ENCODE measurements around the gene EML5. TPM values are rescaled to one million over a fixed set of nuclear protein-coding genes. Genes with fewer than 3 reads are reported as not detected.
A peak's percentile ranks its signal among the peaks of the same experiment; 100 is the strongest.

Gene EML5
- total and polyA plus RNA-seq, 8 donors: 1.1 to 2.3 (median 1.8) TPM

- TF ChIP-seq CTCF (IDR thresholded peaks at IDR 0.05): no peak
- no peak overlapping the region for H3K4me3 ChIP-seq
- no peaks in the 10 kb centered on the region for H3K9me3 ChIP-seq
- H3K36me3 ChIP-seq: peaks cover 5 to 53% of the 10 kb centered on the region in 2 donors
- H3K27me3 ChIP-seq: no peaks in the 10 kb centered on the region
- intact Hi-C loops (cut with DNase I): no loop called here
- H3K4me1 ChIP-seq: no peaks in the 10 kb centered on the region
- DNase-seq (no peak), ATAC-seq (peak; percentile 45)
- peak overlapping the region in 1 of 2 donors; percentile 19 for H3K27ac ChIP-seq
Observed at GRCh38 chr14:88613552-88614010, 179.2 kb downstream of the EML5 start.

GRCh38 chr14:88612981-88613380 is 179.8 kb downstream of the EML5 start:
- intact Hi-C loops (cut with DNase I): no loop called here
- DNase-seq: no peak
- Histone ChIP-seq H3K4me1 (no peaks in the 10 kb centered on the region), H3K9me3 (no peaks in the 10 kb centered on the region), H3K4me3 (no peak overlapping the region), H3K27ac (no peak overlapping the region), H3K36me3 (peaks cover 5 to 58% of the 10 kb centered on the region in 2 donors), H3K27me3 (no peaks in the 10 kb centered on the region)
- ATAC-seq: no peak
- TF ChIP-seq CTCF (IDR thresholded peaks at IDR 0.05): no peak

- no peaks in the 10 kb centered on the region for H3K4me1 ChIP-seq
- intact Hi-C loops (cut with DNase I): no loop called here
- no peaks in the 10 kb centered on the region for H3K27me3 ChIP-seq
- no peak for TF ChIP-seq CTCF (IDR thresholded peaks at IDR 0.05)
- DNase-seq (no peak), ATAC-seq (no peak)
- H3K27ac ChIP-seq: no peak overlapping the region
- no peaks in the 10 kb centered on the region for H3K9me3 ChIP-seq
- no peak overlapping the region for H3K4me3 ChIP-seq
- H3K36me3 ChIP-seq: peaks cover 5 to 59% of the 10 kb centered on the region in 2 donors
Observed at GRCh38 chr14:88611878-88612277, 180.9 kb downstream of the EML5 start.

- no peak for ATAC-seq
- intact Hi-C loops (cut with DNase I): no loop called here
Observed at GRCh38 chr14:88607829-88608228, 184.9 kb downstream of the EML5 start.

GRCh38 chr14:88605594-88605993 is 187.2 kb downstream of the EML5 start:
- no peaks in the 10 kb centered on the region for H3K27me3 ChIP-seq
- no peak overlapping the region for H3K27ac ChIP-seq
- no peaks in the 10 kb centered on the region for H3K9me3 ChIP-seq
- TF ChIP-seq CTCF (IDR thresholded peaks at IDR 0.05): no peak
- intact Hi-C loops (cut with DNase I): no loop called here
- DNase-seq (no peak), ATAC-seq (no peak)
- H3K4me1 ChIP-seq: no peaks in the 10 kb centered on the region
- H3K36me3 ChIP-seq: peaks cover under 1 to 94% of the 10 kb centered on the region in 2 donors
- no peak overlapping the region for H3K4me3 ChIP-seq

More at GRCh38 chr14:88607829-88608228, 184.9 kb downstream of the EML5 start:
- Histone ChIP-seq H3K36me3 (peaks cover 5 to 92% of the 10 kb centered on the region in 2 donors), H3K9me3 (no peaks in the 10 kb centered on the region), H3K4me1 (no peaks in the 10 kb centered on the region), H3K27ac (no peak overlapping the region), H3K27me3 (no peaks in the 10 kb centered on the region), H3K4me3 (no peak overlapping the region)
- TF ChIP-seq CTCF (IDR thresholded peaks at IDR 0.05): no peak
- no peak for DNase-seq
